B cell (primary cell): ENCODE data around the gene PTPN1. TPM values are rescaled to one million over a fixed set of nuclear protein-coding genes. Genes with fewer than 3 reads are reported as not detected.

Experiments
- ATAC-seq: fragments of 200-7000 bp; cut with Tn5 transposase; one replicate; pipeline ENCODE4 v1.10.0; 2021; ENCODE audit warnings: low read depth, mild to moderate bottlenecking, moderate number of reproducible peaks, moderate library complexity
- CTCF ChIA-PET: fragments of 350-600 bp; sonication (Branson Sonifier 250); formaldehyde crosslinking; loops from one replicate; lab custom pipeline; 2021; ENCODE audit warnings: antibody characterized with exemption, inconsistent platforms; lab: Charles Lee
- POLR2A ChIA-PET: fragments of 350-600 bp; sonication (Branson Sonifier 250); formaldehyde crosslinking; loops from one replicate; lab custom pipeline; 2021; ENCODE audit warnings: antibody characterized with exemption; lab: Charles Lee
- DNase-seq: peaks from one replicate; pipeline ENCODE4 v3.0.0; 2013
- H2AFZ ChIP-seq: 2 replicates; pipeline ENCODE4 v1.6.1; 2012; ENCODE audit warnings: mild to moderate bottlenecking, low read depth, low read length; ENCODE audit not compliant: insufficient read depth, poor library complexity, severe bottlenecking
- H3K27ac ChIP-seq, 2 donors: 1 replicate in 1 of 2; 2 replicates in 1 of 2; pipeline ENCODE4 v1.5.1; 2012 to 2013; ENCODE audit warnings: low read length in 2 of 2, mild to moderate bottlenecking in 2 of 2, moderate library complexity in 1 of 2
- H3K27me3 ChIP-seq, 4 experiments: fragments of 200-600 bp in 1 of 4; sonication (generic) in 1 of 4; replicated peaks in 1 of 4; 1 replicate in 2 of 4; 2 replicates in 2 of 4; pipeline versions ENCODE4 v1.6.1 to v1.7.0; 2013 to 2016; ENCODE audit warnings: low read length in 3 of 4, mild to moderate bottlenecking in 2 of 4, mixed read lengths in 1 of 4, moderate library complexity in 1 of 4; ENCODE audit not compliant: insufficient read depth in 4 of 4, control insufficient read depth in 3 of 4; ENCODE audit errors: control extremely low read depth in 1 of 4
- H3K36me3 ChIP-seq, 2 experiments: replicated peaks in 1 of 2; 1 replicate in 1 of 2; 2 replicates in 1 of 2; pipeline versions ENCODE4 v1.6.1 to v1.7.1; 2013; ENCODE audit warnings: low read length in 1 of 2; ENCODE audit not compliant: insufficient read depth in 2 of 2, control insufficient read depth in 1 of 2; ENCODE audit errors: control extremely low read depth in 1 of 2, extremely low read depth in 1 of 2
- H3K4me1 ChIP-seq, 2 donors: fragments of 200-600 bp in 1 of 2; sonication (generic) in 1 of 2; 1 replicate in 1 of 2; 2 replicates in 1 of 2; pipeline versions ENCODE4 v1.5.1 to v1.6.1; 2013 to 2017; ENCODE audit warnings: low read length in 2 of 2; ENCODE audit not compliant: control insufficient read depth in 2 of 2, insufficient read depth in 2 of 2
- H3K4me2 ChIP-seq: replicated peaks from 2 replicates; pipeline ENCODE3; 2012; ENCODE audit warnings: mild to moderate bottlenecking, low read depth, low read length; ENCODE audit not compliant: poor library complexity, severe bottlenecking
- H3K4me3 ChIP-seq, 5 experiments: fragments of 200-600 bp in 1 of 5; sonication (generic) in 1 of 5; 1 replicate in 3 of 5; 2 replicates in 2 of 5; pipeline versions ENCODE4 v1.5.1 to v1.7.0; 2011 to 2016; ENCODE audit warnings: low read length in 4 of 5, mild to moderate bottlenecking in 4 of 5, low read depth in 2 of 5, control low read depth in 1 of 5, moderate library complexity in 1 of 5; ENCODE audit not compliant: insufficient read depth in 1 of 5; ENCODE audit errors: control extremely low read depth in 1 of 5, extremely low read depth in 1 of 5
- H3K79me2 ChIP-seq: fragments of 200-600 bp; sonication (generic); one replicate; pipeline ENCODE4 v1.6.0; 2016; ENCODE audit warnings: low read length; ENCODE audit not compliant: control insufficient read depth, insufficient read depth
- H3K9ac ChIP-seq: fragments of 200-600 bp; sonication (generic); 2 replicates; pipeline ENCODE4 v1.6.1; 2017; ENCODE audit warnings: mild to moderate bottlenecking, low read length, moderate library complexity
- H3K9me3 ChIP-seq, 3 donors: one replicate each; pipeline versions ENCODE4 v1.6.1 to v1.7.1; 2013; ENCODE audit warnings: low read length in 2 of 3; ENCODE audit not compliant: control insufficient read depth in 2 of 3, insufficient read depth in 1 of 3; ENCODE audit errors: control extremely low read depth in 1 of 3
- H4K20me1 ChIP-seq: 2 replicates; pipeline ENCODE4 v1.6.0; 2012; ENCODE audit warnings: mild to moderate bottlenecking, low read length; ENCODE audit not compliant: insufficient read depth, control insufficient read depth, poor library complexity, severe bottlenecking
- H3K27ac Mint-ChIP-seq: one replicate; pipeline ENCODE4 v1.8.0; 2021; ENCODE audit warnings: mixed read lengths
- H3K27me3 Mint-ChIP-seq: one replicate; pipeline ENCODE4 v1.8.0; 2021; ENCODE audit warnings: mixed read lengths
- H3K4me1 Mint-ChIP-seq: one replicate; pipeline ENCODE4 v1.8.0; 2021; ENCODE audit warnings: mixed read lengths
- H3K4me3 Mint-ChIP-seq: one replicate; pipeline ENCODE4 v1.8.0; 2021; ENCODE audit warnings: mixed read lengths
- H3K9me3 Mint-ChIP-seq: one replicate; pipeline ENCODE4 v1.8.0; 2022; ENCODE audit warnings: mixed read lengths; ENCODE audit not compliant: insufficient read depth
- CTCF ChIP-seq: fragments of 200-600 bp; IDR thresholded peaks from one replicate; pipeline ENCODE4 v1.8.0; 2022; ENCODE audit warnings: antibody characterized with exemption, mild to moderate bottlenecking
- EZH2 ChIP-seq: IDR thresholded peaks from 2 replicates; pipeline ENCODE4 v1.6.1; 2012; ENCODE audit warnings: borderline replicate concordance, low read depth, mild to moderate bottlenecking, moderate library complexity, low read length; ENCODE audit not compliant: insufficient read depth, poor library complexity, severe bottlenecking
- WGBS: methylation state at CpG from one replicate; pipeline ENCODE4 v1.1.5; 2013; ENCODE audit warnings: missing lambda C conversion rate; ENCODE audit not compliant: insufficient coverage; 5-methylcytosine and 5-hydroxymethylcytosine counted together
- intact Hi-C: fragments of 100-400 bp; cut with micrococcal nuclease; formaldehyde crosslinking; loops from one replicate; pipeline ENCODE4 v1.10.0; 2022
- polyA plus RNA-seq: library from polyadenylated mRNA; depleted of rRNA; stranded (reverse); fragments of >200 nt; gene quantifications from 2 replicates; pipeline ENCODE4 v1.2.3, GENCODE V29; 2012
- total RNA-seq, 2 donors: library from RNA; stranded (reverse); fragments of 120-200 nt in 1 of 2; gene quantifications; 1 replicate in 1 of 2; 2 replicates in 1 of 2; pipeline versions ENCODE4 v1.2.3 to v1.2.4, GENCODE V29; 2013 to 2022

PTPN1 gene
- total and polyA plus RNA-seq, 2 donors (not counting 1 experiment from before 2014, with no cell fraction given) = 77.4 to 134 TPM

- H3K4me1 ChIP-seq = peaks cover 94 to 97% of the 10 kb centered on the region in 2 donors
- no peaks in the 10 kb centered on the region for H4K20me1 ChIP-seq
- TF ChIP-seq CTCF = no peak
- TF ChIP-seq EZH2 = no peak
- H3K27ac Mint-ChIP-seq = peak overlapping the region; percentile 98
- CTCF ChIA-PET = interaction anchor here (0.6 to 10.7 kb wide), 15 partner anchors 10 to 445 kb away, joined by 3 to 180 read pairs (median 3); no protein-coding TSS in a partner anchor
- no peaks in the 10 kb centered on the region for H3K9me3 Mint-ChIP-seq
- peak overlapping the region in 4 of 5 experiments; percentile 15 to 52 (median 25) for H3K4me3 ChIP-seq
- peak; percentile 78 for ATAC-seq
- H2AFZ ChIP-seq = no peak overlapping the region
- H3K27me3 Mint-ChIP-seq = no peaks in the 10 kb centered on the region
- H3K4me1 Mint-ChIP-seq = peaks cover 91% of the 10 kb centered on the region
- H3K79me2 ChIP-seq = peaks cover 95% of the 10 kb centered on the region
- no CpG with 5 or more reads among the region's 5 CpGs for WGBS
- H3K4me3 Mint-ChIP-seq = peak overlapping the region; percentile 88
- peak overlapping the region; percentile 94 to 95 for H3K27ac ChIP-seq
- POLR2A ChIA-PET = interaction anchor here (0.6 to 3.5 kb wide), 7 partner anchors 9 to 38 kb away, joined by 3 to 19 read pairs (median 4); no protein-coding TSS in a partner anchor
- intact Hi-C loops = loop anchor here (1.0 to 10.0 kb wide), 4 partner anchors 16 to 1332 kb away; partner anchors contain the start of gene STAU1
- peaks cover 3 to 17% of the 10 kb centered on the region in 2 experiments for H3K36me3 ChIP-seq
- H3K9ac ChIP-seq = peak overlapping the region; percentile 91
- peak overlapping the region; percentile 84 for H3K4me2 ChIP-seq
- no peaks in the 10 kb centered on the region for H3K9me3 ChIP-seq
- peak; percentile 83 for DNase-seq
- no peaks in the 10 kb centered on the region for H3K27me3 ChIP-seq
Observed at GRCh38 chr20:50516180-50516934, 6.2 kb downstream of the PTPN1 start.
